Epithelial cell of esophagus (primary cell): ENCODE data around the gene PIGU.

Source experiments
- DNase-seq: peaks from one replicate; pipeline ENCODE4 v3.0.0; 2010; ENCODE audit warnings: low read depth
- H3K4me3 ChIP-seq: 2 replicates; pipeline ENCODE4 v1.5.1; 2011; ENCODE audit warnings: mild to moderate bottlenecking, low read length, control low read depth
- CTCF ChIP-seq: IDR thresholded peaks from 2 replicates; pipeline ENCODE4 v1.5.1; 2011; ENCODE audit warnings: low read depth, mild to moderate bottlenecking, low read length, control low read depth, inconsistent platforms; ENCODE audit not compliant: insufficient read depth; ENCODE audit errors: missing control alignments

PIGU gene

GRCh38 chr20:34709831-34710567 lies 33.1 kb upstream of the PIGU start:
- peak; percentile 24 for TF ChIP-seq CTCF
- H3K4me3 ChIP-seq, result peak overlapping the region; percentile 60
- DNase-seq, result peak; percentile 67

GRCh38 chr20:34709044-34709830 lies 32.3 kb upstream of the PIGU start:
- peak overlapping the region; percentile 60 for H3K4me3 ChIP-seq
- no peak for TF ChIP-seq CTCF
- DNase-seq, result peak; percentile 70

- peak; percentile 40 for TF ChIP-seq CTCF
- peak; percentile 47 for DNase-seq
- H3K4me3 ChIP-seq, result peak overlapping the region; percentile 60
These were observed 31.7 kb upstream of the PIGU start for GRCh38 chr20:34708621-34709043.

DNA sequence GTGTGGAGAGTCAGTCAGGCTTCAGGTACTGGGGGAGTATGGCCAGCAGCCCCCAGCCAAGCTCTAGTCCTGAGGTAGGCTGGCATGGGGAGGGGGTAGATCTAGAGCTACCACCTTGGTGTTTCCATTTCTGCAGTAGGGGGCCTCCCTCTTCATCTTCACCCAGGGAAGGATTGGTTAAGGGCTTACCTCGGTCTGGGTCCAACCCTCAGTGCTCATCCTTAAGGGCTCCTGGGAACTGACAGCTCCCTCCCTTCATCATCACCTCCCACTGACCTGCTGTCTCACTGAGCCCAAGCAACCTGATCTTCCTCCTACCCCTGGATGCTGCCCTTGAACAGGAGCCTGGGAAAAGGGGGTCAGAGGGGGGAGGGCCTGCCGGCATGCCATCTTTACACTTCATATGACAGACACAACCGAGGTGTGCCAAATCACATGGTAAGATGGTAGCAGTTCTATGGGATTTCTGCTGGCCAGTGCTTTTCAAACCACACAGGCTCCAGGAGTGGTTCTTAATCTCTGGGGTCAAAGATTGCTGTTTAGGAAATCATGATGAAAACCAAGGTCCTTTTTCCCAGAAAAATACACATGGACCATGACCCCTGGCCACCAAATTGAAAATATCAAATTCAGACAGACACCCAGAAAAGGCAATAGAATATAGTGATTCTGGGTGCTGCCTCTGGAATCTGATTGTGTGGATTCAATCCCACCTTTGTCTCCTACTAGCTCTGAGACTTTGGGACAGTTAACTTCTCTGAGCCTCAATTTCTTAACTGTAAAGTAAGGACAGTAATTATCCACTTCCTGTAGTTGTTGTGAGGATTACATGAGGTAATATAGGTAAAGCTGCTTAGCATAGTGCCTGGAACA lies 30.3 kb upstream of the PIGU start:
- no peak for DNase-seq
- no peak overlapping the region for H3K4me3 ChIP-seq
- TF ChIP-seq CTCF, result no peak

DNA sequence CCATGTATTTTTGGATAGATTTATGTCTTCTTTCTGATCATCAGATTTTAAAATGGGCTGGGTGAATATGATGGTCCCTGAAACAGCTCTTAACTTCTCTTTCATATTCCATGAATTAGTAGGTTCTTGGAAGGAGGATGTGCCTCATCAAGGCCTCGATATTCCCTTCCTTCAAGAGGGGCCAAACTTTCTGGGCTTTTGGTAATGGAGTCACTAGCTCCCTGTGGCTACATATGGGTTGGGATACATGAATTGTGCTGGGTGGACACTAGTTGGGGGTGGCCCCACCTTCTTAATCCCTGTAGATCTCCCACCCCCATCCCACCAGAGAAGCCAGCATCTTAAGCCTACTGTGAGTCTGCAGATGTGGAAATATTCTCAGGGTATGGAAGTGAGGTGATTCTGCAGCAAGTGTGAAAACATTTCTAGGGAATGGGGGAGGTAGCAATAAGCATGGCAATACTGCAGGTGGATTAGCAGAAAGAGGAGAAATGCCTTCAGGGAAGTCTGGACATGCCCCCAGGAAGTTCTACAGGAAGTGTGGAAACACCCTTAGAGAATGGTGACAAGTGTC lies 29.5 kb upstream of the PIGU start:
- no peak overlapping the region for H3K4me3 ChIP-seq
- TF ChIP-seq CTCF, result no peak
- DNase-seq, result no peak
